AG20443 (cell line): Measurements from ENCODE around the gene ABCB6.

ENCODE experiments used
- DNase-seq: peaks from one replicate; pipeline ENCODE4 v3.0.0; 2012; ENCODE audit warnings: low spot score, mixed read lengths

ABCB6 gene

GRCh38 chr2:219245148-219245898 lies 26.6 kb upstream of the ABCB6 start, which contains the start of the genes GLB1L and STK16:
Gene GLB1L, minus strand, starts transcription at chr2:219245444. Its CDS starts 1,871 bp downstream, at chr2:219243573.
Gene STK16, plus strand, starts transcription at chr2:219245479. Its CDS starts 521 bp downstream, at chr2:219246000.
- DNase-seq, result peak; percentile 97

- DNase-seq, result no peak
Measured at GRCh38 chr2:219244789-219245147, 26.0 kb upstream of the ABCB6 start.

- DNase-seq, result peak; percentile 23
Measured at GRCh38 chr2:219243291-219243761, 24.6 kb upstream of the ABCB6 start.

GRCh38 chr2:219234331-219234730 lies 15.6 kb upstream of the ABCB6 start:
- no peak for DNase-seq

GRCh38 chr2:219230059-219230540 lies 11.3 kb upstream of the ABCB6 start:
- DNase-seq, result peak; percentile 58

- DNase-seq, result peak; percentile 98
Measured at GRCh38 chr2:219229305-219230058, 10.7 kb upstream of the ABCB6 start, which contains the start of the genes ANKZF1 and ATG9A. Gene ANKZF1, plus strand, starts transcription at chr2:219229806. Its CDS starts 452 bp downstream, at chr2:219230258. Gene ATG9A, minus strand, starts transcription at chr2:219229636. Its CDS starts 1,612 bp downstream, at chr2:219228024.

- DNase-seq, result no peak
Measured at GRCh38 chr2:219228911-219229304, 10.2 kb upstream of the ABCB6 start.

GRCh38 chr2:219228041-219228910 lies 9.5 kb upstream of the ABCB6 start:
- DNase-seq, result peak; percentile 13

- DNase-seq, result no peak
Measured at GRCh38 chr2:219225350-219225749, 6.6 kb upstream of the ABCB6 start.

- no peak for DNase-seq
Measured at GRCh38 chr2:219223831-219224610, 5.3 kb upstream of the ABCB6 start.

GRCh38 chr2:219221957-219222518 lies 3.3 kb upstream of the ABCB6 start:
- DNase-seq, result no peak

GRCh38 chr2:219220652-219221402 lies 2.1 kb upstream of the ABCB6 start:
- no peak for DNase-seq

GRCh38 chr2:219219784-219220532 lies 1.2 kb upstream of the ABCB6 start:
- no peak for DNase-seq

GRCh38 chr2:219218217-219218731 lies 484 bp downstream of the ABCB6 start:
- peak; percentile 79 for DNase-seq

- DNase-seq, result no peak
Measured at GRCh38 chr2:219216535-219216915, 2.2 kb downstream of the ABCB6 start.

GRCh38 chr2:219215871-219216534 lies 2.8 kb downstream of the ABCB6 start:
- no peak for DNase-seq

- no peak for DNase-seq
Measured at GRCh38 chr2:219214786-219215185, 4.0 kb downstream of the ABCB6 start.

- DNase-seq, result no peak
Measured at GRCh38 chr2:219214141-219214540, 4.6 kb downstream of the ABCB6 start.
